HG03060 (cell line): ENCODE data around the gene NOL4L.

Source experiments
- ATAC-seq: cut with Tn5 transposase; IDR thresholded peaks from one replicate; pipeline ENCODE4 v1.9.1; 2021; ENCODE audit warnings: low read depth, moderate number of reproducible peaks; ENCODE audit not compliant: unreplicated experiment

Gene NOL4L

DNA sequence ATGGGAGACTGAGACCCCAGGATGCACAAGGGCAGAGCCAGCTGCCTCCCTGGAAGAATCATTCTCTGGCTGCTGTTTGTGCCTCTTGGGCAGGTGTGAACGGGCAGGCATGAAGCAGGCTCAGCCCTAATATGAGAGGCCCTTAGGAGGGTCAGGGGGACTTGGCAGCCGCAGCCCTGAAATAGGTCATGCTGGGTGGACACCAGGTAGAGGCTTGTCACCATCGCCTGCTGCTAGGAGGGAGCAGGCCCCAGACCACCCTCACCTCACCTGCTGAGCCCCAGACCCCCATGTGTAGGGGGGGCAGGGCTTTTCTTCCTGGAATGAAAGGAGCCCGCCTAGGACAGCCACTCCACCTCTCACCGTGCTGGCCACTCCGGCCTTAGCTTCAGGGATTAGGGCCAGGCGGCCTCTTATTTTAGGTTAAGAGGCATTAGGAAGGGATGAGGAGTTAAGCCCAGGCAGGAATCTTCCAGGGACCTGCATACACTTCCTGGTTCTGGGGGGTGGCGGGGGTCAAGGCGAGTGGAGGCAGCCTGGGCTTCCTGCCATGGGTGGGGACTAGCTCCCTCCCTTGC lies 134.6 kb downstream of the NOL4L start:
- ATAC-seq: no peak

GRCh38 chr20:32449890-32450401 lies 135.2 kb downstream of the NOL4L start:
- no peak for ATAC-seq

GRCh38 chr20:32449057-32449889 lies 135.9 kb downstream of the NOL4L start:
- ATAC-seq: no peak

DNA sequence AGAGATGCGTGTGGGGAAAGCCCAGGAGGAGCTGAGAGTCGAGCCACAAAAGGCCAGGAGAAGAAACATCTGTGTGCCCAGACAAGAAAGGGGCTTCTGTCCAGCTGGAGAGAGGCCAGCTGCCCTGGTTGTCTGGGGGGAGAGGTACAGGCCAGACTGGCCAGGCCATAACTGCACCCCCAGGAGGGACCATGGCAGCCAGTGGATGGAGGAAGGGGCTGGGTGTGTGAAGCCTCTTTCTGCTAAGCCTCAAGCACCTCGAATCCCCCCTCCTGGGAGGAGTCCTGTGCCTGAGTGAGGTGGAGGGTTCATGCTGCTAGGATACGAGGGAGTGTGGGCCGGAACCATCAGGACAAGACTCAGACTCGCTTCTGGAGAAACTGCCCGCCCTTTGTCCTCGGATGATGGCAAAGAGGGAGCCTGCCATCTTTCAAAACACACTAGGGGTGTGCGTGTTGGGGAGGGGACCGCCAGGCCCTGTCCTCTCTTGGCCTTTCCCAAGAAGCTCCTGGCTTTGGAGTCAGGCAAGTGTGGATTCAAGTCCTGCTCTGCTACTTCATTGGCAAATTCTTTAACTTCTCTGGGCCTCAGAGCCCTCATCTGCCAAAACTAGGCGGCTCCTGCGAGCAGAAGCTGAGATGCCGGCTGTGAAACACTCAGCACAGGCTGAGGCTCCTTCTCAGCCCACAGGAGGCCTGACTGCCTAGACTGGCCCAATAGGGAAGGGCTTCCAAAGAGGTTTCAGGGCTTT lies 136.7 kb downstream of the NOL4L start:
- ATAC-seq: no peak

DNA sequence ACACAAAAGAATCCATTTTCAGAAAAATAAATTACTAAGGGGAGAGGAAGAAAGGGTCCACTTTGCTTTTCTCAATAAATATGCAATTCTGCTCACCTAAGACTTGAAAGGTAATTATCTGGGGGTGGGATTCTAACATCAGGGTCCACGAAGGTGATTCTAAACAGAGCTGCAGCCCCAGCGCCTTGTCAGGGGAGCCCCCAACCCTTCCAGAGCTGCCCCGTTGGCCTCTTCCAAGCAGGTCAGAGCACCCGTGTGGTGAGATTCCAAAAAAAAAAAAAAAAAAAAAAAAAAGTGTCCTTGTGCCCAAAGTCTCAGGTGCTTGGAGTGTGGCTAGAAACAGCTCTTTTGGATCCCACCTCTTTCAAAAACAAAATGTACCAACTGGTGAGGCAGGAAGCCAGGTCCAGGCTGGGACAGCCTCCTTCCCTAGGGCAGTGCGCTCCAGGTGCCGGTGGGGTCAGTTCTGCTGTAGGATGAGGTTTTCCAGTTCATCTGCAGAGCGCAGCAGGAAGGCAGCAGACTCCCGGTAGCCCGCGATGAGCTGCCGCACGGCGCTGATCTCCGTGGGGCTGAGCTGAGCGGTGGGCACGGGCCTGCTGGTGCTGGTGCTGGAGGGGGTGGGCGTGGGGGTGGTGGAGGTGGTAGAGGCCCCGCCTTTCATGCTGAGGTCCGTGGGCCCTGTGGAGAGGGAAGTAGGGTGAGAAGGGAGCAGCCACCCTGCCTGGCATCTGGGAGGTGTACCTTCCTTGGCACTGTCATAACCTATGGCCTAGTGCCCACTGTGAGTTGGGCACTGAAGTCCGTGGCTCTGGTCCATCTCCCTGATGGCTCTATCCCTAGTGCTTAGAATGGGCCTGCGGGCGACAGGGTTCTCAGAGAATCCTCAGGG lies 137.8 kb downstream of the NOL4L start:
- ATAC-seq: no peak

DNA sequence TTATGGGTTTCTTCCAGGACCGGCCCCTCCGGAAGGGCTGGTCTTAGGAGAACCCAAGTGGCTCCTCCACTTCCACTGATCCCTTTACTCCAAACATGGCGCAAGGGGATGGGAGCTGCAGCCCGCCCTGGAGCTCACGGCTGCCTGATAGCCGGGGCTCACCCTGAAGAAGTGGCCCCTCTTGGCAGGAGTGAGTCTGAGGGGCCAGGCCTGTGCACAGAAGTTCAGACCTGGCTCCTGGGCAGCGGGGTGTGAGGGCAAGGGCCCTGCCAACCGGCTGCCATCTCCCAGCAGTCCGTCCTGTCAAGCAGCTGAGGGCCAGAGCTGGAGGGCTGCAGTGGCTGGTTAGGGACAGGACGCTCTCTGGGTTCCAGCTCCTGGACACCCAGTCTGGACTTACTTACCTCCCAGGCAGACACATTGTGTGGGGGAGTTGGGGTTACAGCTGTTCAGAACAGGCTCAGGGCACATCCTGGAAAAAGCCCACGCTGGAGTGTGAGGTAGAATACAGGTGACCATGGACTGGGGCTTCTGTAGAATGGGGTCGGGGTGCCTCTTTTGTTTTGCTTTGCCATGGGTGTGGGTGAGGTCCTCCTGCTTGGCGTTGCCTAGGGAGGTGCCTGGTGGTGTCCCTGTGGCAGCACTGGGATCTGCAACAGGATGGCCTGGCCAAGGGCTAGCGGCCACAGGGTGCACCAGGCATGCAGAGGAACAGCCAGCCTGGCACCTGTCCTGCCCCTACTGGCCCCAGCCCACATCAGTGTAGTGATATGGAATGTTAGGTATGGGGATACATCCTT lies 138.6 kb downstream of the NOL4L start:
- ATAC-seq: no peak

- ATAC-seq: no peak
Measured at GRCh38 chr20:32445539-32446273, 139.4 kb downstream of the NOL4L start.

DNA sequence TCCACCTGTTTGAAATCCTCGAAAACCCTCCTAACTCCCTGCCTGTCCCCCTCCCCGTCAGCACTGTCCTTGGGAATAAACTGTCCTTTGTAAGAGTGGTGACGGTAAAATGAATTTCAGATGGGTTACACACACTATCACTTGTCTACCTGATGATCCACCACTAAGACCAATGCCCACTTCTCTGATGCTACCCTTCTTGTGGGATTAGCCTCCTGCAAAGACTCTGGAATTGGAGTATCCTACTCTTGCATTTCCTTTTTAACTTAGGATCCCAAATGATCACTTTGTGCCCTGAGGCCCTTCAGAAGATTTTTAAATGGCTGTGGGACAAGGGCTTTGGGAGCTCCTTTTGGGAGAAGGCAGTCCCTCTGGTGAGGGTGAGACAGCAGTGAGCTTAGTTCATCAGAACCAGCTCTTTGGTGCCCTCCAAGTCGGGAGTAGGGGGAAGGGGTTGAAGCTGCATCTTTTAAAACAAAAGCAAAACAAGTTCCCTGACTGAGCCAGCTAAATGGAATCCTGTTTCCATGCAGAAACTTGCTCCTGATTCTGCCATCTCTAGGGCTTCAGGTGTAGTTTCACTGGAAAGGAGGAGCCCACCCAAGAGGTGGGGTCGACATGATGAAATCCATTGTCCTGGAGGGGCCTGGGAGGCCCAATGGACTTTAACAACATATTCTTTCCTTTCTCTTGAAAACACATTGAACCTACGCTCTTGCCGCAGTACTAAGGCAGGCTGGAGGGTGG lies 140.5 kb downstream of the NOL4L start:
- ATAC-seq: no peak

DNA sequence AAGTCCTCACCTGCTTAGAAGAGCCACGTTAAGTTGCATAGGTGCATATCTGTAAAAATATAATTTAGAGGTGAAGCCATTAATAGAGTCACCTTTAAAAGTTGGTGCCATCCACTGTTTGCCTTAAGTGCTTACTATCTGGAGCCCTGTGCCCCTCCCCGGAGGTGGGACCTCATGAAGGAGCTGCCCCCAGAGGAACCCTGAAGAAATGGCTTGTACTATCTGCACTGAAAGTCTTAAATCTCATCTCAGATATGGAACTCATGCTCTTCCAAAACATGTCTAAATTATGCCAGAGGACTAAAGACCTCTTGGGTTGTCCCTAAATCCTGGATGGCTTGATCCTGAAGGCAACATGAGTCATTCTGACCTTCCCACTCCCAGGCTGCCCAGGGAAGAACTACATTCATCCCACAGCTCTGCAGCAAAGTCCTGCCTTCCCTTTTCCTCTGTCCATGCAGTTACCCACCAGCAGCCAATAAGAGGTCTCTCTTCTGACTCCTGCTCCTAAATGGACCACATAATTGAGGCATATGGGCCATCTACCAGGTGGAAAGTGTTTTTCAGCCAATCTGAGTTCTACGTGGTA lies 141.7 kb downstream of the NOL4L start:
- ATAC-seq: no peak

DNA sequence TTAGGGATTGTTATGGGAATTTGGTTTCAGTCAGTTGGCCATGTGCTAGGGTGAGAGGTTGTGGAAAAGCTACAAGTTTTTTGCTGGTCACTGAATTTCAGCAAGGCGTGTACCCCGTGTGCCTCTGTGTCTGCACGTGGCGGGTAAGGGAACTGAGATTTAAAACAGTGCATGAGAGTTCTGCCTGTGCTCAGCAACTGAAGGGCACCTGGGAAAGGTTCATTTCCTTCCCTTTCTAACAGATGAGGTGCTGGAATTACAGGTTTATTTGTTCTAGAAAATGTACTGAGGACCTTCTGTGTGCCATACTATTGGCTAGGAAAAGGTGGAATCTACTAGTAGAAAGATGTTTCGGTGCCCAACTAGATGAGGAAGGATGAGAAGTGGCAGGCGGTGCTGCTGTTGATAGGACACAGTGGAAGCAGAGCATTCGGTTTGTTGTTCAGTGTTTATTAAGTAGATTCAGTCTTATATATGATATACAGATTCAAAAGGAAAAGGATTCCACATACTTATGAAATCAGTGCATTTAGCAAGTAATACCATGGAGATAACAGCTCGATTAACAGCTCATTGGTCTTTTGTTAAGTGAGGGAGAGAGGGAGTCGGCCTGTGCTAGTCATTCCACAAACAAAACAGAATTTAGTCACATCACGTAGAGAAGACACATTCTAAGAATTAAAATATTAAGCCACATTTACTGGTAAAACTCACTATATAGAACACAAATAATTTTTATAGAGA lies 142.3 kb downstream of the NOL4L start:
- no peak for ATAC-seq

- ATAC-seq: no peak
Measured at GRCh38 chr20:32441638-32442037, 143.5 kb downstream of the NOL4L start.

DNA sequence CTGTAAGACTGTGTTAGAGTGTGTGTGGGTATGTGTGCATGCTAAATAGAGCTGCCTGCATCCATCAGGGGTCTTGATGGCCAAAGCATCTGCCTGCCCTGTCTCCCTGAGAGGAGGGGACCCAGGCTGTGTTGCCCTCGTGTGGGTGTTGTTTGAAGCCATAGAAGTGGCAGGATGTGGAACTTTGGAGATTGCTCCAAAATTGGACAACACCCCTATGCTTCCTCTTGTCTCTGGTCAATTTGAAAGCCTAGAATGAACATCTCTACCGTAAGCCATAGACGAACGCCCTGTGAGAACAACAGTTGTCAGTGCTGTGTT lies 144.4 kb downstream of the NOL4L start:
- no peak for ATAC-seq

- no peak for ATAC-seq
Measured at GRCh38 chr20:32440069-32440757, 144.9 kb downstream of the NOL4L start.

GRCh38 chr20:32439132-32439829 lies 145.9 kb downstream of the NOL4L start:
- ATAC-seq: no peak

- ATAC-seq: no peak
Measured at GRCh38 chr20:32438331-32438858, 146.7 kb downstream of the NOL4L start.
